GM23338 (cell line): ENCODE results near the gene FAM98A. TPM values are rescaled to one million over a fixed set of nuclear protein-coding genes. Genes with fewer than 3 reads are reported as not detected.

ENCODE experiments used
- ATAC-seq: fragments of 200-7000 bp; cut with Tn5 transposase; 3 replicates; pipeline ENCODE4 v1.9.1; 2020
- DNase-seq: peaks from one replicate; pipeline ENCODE4 v3.0.0-alpha.2; 2015; ENCODE audit warnings: low spot score
- H2AFZ ChIP-seq: fragments of 200-600 bp; sonication (generic); 2 replicates; pipeline ENCODE4 v1.8.0; 2016; ENCODE audit warnings: antibody characterized with exemption, mild to moderate bottlenecking, moderate library complexity
- H3F3A ChIP-seq: fragments of 200-600 bp; sonication (generic); replicated peaks from 2 replicates; pipeline ENCODE4 v1.8.0; 2017; ENCODE audit warnings: antibody characterized with exemption, mixed run types, low read depth
- H3K27ac ChIP-seq: fragments of 200-600 bp; sonication (generic); 2 replicates; pipeline ENCODE4 v1.6.1; 2016; ENCODE audit warnings: low read depth
- H3K27me3 ChIP-seq: fragments of 200-600 bp; sonication (generic); 2 replicates; pipeline ENCODE4 v1.8.0; 2016; ENCODE audit warnings: mild to moderate bottlenecking, mixed run types, moderate library complexity; ENCODE audit not compliant: insufficient read depth
- H3K36me3 ChIP-seq: fragments of 200-600 bp; sonication (generic); 2 replicates; pipeline ENCODE4 v1.8.0; 2016; ENCODE audit warnings: mild to moderate bottlenecking; ENCODE audit not compliant: insufficient read depth
- H3K4me1 ChIP-seq: fragments of 200-600 bp; sonication (generic); 2 replicates; pipeline ENCODE4 v1.8.0; 2016; ENCODE audit warnings: mild to moderate bottlenecking, moderate library complexity; ENCODE audit not compliant: insufficient read depth
- H3K4me2 ChIP-seq: fragments of 200-600 bp; sonication (generic); 2 replicates; pipeline ENCODE4 v1.7.1; 2017; ENCODE audit warnings: mixed run types
- H3K4me3 ChIP-seq: fragments of 200-600 bp; sonication (generic); 2 replicates; pipeline ENCODE4 v1.6.1; 2016; ENCODE audit warnings: mixed run types
- H3K79me2 ChIP-seq: fragments of 200-600 bp; sonication (generic); replicated peaks from 2 replicates; pipeline ENCODE4 v1.8.0; 2017; ENCODE audit warnings: mild to moderate bottlenecking; ENCODE audit not compliant: insufficient read depth
- H3K9me2 ChIP-seq: fragments of 200-600 bp; sonication (generic); 2 replicates; pipeline ENCODE4 v1.8.0; 2017; ENCODE audit not compliant: insufficient read depth
- H4K20me1 ChIP-seq: fragments of 200-600 bp; sonication (generic); replicated peaks from 2 replicates; pipeline ENCODE4 v1.8.0; 2017; ENCODE audit warnings: mild to moderate bottlenecking; ENCODE audit not compliant: insufficient read depth
- H3K27ac Mint-ChIP-seq: 2 replicates; pipeline ENCODE4 v1.8.0; 2020; ENCODE audit warnings: inconsistent platforms, mild to moderate bottlenecking, moderate library complexity, mixed read lengths
- H3K27me3 Mint-ChIP-seq: 3 replicates; pipeline ENCODE4 v1.8.0; 2022; ENCODE audit warnings: low read depth, mild to moderate bottlenecking, moderate library complexity, mixed read lengths, inconsistent platforms; ENCODE audit not compliant: insufficient read depth, poor library complexity
- H3K36me3 Mint-ChIP-seq: 3 replicates; pipeline ENCODE4 v1.8.0; 2021; ENCODE audit warnings: low read depth, mild to moderate bottlenecking, inconsistent platforms, moderate library complexity, mixed read lengths
- H3K4me1 Mint-ChIP-seq: 3 replicates; pipeline ENCODE4 v1.8.0; 2020; ENCODE audit warnings: mild to moderate bottlenecking, inconsistent platforms, mixed read lengths
- H3K4me3 Mint-ChIP-seq: 3 replicates; pipeline ENCODE4 v1.8.0; 2021; ENCODE audit warnings: moderate library complexity, mild to moderate bottlenecking, inconsistent platforms, mixed read lengths
- H3K9me3 Mint-ChIP-seq: 3 replicates; pipeline ENCODE4 v1.8.0; 2020; ENCODE audit warnings: moderate library complexity, mild to moderate bottlenecking, inconsistent platforms, mixed read lengths
- CTCF ChIP-seq, 2 experiments: fragments of 200-600 bp in 1 of 2; sonication (generic) in 1 of 2; conservative IDR thresholded peaks; 2 replicates each; pipeline versions ENCODE4 v1.5.1 to v1.6.1; 2016 to 2017; ENCODE audit warnings: antibody characterized with exemption in 2 of 2, low read depth in 2 of 2, mild to moderate bottlenecking in 2 of 2, moderate library complexity in 1 of 2
- ETS1 ChIP-seq: IDR thresholded peaks from 2 replicates; pipeline ENCODE4 v1.6.1; 2016; ENCODE audit warnings: antibody characterized with exemption
- EZH2 ChIP-seq: fragments of 200-600 bp; sonication (generic); IDR thresholded peaks from one replicate; pipeline ENCODE4 v1.8.0; 2017; ENCODE audit warnings: antibody characterized with exemption, mild to moderate bottlenecking, low read depth; ENCODE audit not compliant: unreplicated experiment
- EZH2phosphoT487 ChIP-seq: fragments of 200-600 bp; sonication (generic); IDR thresholded peaks from one replicate; pipeline ENCODE4 v1.8.1; 2018; ENCODE audit warnings: antibody characterized with exemption; ENCODE audit not compliant: unreplicated experiment
- JUNB ChIP-seq: IDR thresholded peaks from one replicate; pipeline ENCODE4 v1.6.1; 2016; ENCODE audit warnings: antibody characterized with exemption; ENCODE audit not compliant: unreplicated experiment
- NANOG ChIP-seq: IDR thresholded peaks from 2 replicates; pipeline ENCODE4 v1.6.1; 2016; ENCODE audit warnings: antibody characterized with exemption, borderline replicate concordance
- POLR2AphosphoS5 ChIP-seq: IDR thresholded peaks from 2 replicates; pipeline ENCODE4 v1.6.1; 2016; ENCODE audit warnings: antibody characterized with exemption, low read depth
- REST ChIP-seq: IDR thresholded peaks from one replicate; pipeline ENCODE4 v1.6.1; 2018; ENCODE audit warnings: antibody characterized with exemption; ENCODE audit not compliant: unreplicated experiment
- polyA plus RNA-seq: library from polyadenylated mRNA; unstranded; fragments of >200 nt; fragmentation: Nextera tagmentation; extraction: Ambion mirVana; gene quantifications from 2 replicates; pipeline ENCODE4 v1.2.1, GENCODE V29; 2016
- total RNA-seq: library from RNA; depleted of rRNA; stranded (reverse); fragments of >200 nt; shearing (Covaris generic); gene quantifications from 2 replicates; pipeline ENCODE4 v1.2.3, GENCODE V29; 2014

The FAM98A gene
- total and polyA plus RNA-seq, 2 experiments from 2014 or later, result 68.6 to 149 TPM

- Mint-ChIP-seq H3K27ac (no peak overlapping the region), H3K4me3 (no peak overlapping the region), H3K9me3 (no peaks in the 10 kb centered on the region; the same call in 2 of the 3 replicates), H3K4me1 (peaks cover 27% of the 10 kb centered on the region), H3K27me3 (peaks cover 5% of the 10 kb centered on the region), H3K36me3 (peaks cover 70% of the 10 kb centered on the region)
- TF ChIP-seq POLR2AphosphoS5 (no peak), CTCF (conservative IDR thresholded peaks at IDR 0.05; ENCODE audit: low read depth in 2 of 2) (no peak), REST (no peak), ETS1 (no peak)
- no peaks in the 10 kb centered on the region for H3F3A ChIP-seq
- H3K27me3 ChIP-seq, result no peaks in the 10 kb centered on the region
- peak overlapping the region; percentile 34; the same call in 1 of the 2 replicates for H3K27ac ChIP-seq
- ATAC-seq, result no peak
- H3K4me3 ChIP-seq, result no peak overlapping the region
- H3K4me1 ChIP-seq, result peaks cover 19% of the 10 kb centered on the region
- H3K36me3 ChIP-seq, result peaks cover 46% of the 10 kb centered on the region
- H3K79me2 ChIP-seq, result peaks cover 26% of the 10 kb centered on the region
- no peak overlapping the region for H2AFZ ChIP-seq
- no peak overlapping the region for H3K4me2 ChIP-seq
- H4K20me1 ChIP-seq, result no peaks in the 10 kb centered on the region
- H3K9me2 ChIP-seq, result 0 out of 2 replicates have a peak, but pooled peaks cover 3% of the 10 kb centered on the region
- no peak for DNase-seq
These were observed 10.9 kb downstream of the FAM98A start for GRCh38 chr2:33588232-33588631.

GRCh38 chr2:33586766-33587165, 12.3 kb downstream of the FAM98A start:
- Histone ChIP-seq H4K20me1 (no peaks in the 10 kb centered on the region), H3K27me3 (no peaks in the 10 kb centered on the region), H3K79me2 (peaks cover 18% of the 10 kb centered on the region), H3K36me3 (peaks cover 45% of the 10 kb centered on the region), H3K4me1 (peaks cover 31% of the 10 kb centered on the region), H3K9me2 (0 out of 2 replicates have a peak, but pooled peaks cover 3% of the 10 kb centered on the region), H3F3A (no peaks in the 10 kb centered on the region), H3K4me2 (no peak overlapping the region), H3K4me3 (no peak overlapping the region), H3K27ac (no peak overlapping the region), H2AFZ (no peak overlapping the region)
- Mint-ChIP-seq H3K27ac (no peak overlapping the region), H3K4me3 (no peak overlapping the region), H3K4me1 (peaks cover 36% of the 10 kb centered on the region), H3K27me3 (peaks cover 5% of the 10 kb centered on the region), H3K36me3 (peaks cover 64% of the 10 kb centered on the region), H3K9me3 (no peaks in the 10 kb centered on the region; the same call in 2 of the 3 replicates)
- DNase-seq (no peak), ATAC-seq (no peak)
- no peak for TF ChIP-seq POLR2AphosphoS5
- TF ChIP-seq JUNB, result no peak
- no peak for TF ChIP-seq NANOG
- no peak for TF ChIP-seq EZH2
- TF ChIP-seq EZH2phosphoT487, result no peak
